Measurements from ENCODE around the gene DPP7.

The DPP7 gene

DNA sequence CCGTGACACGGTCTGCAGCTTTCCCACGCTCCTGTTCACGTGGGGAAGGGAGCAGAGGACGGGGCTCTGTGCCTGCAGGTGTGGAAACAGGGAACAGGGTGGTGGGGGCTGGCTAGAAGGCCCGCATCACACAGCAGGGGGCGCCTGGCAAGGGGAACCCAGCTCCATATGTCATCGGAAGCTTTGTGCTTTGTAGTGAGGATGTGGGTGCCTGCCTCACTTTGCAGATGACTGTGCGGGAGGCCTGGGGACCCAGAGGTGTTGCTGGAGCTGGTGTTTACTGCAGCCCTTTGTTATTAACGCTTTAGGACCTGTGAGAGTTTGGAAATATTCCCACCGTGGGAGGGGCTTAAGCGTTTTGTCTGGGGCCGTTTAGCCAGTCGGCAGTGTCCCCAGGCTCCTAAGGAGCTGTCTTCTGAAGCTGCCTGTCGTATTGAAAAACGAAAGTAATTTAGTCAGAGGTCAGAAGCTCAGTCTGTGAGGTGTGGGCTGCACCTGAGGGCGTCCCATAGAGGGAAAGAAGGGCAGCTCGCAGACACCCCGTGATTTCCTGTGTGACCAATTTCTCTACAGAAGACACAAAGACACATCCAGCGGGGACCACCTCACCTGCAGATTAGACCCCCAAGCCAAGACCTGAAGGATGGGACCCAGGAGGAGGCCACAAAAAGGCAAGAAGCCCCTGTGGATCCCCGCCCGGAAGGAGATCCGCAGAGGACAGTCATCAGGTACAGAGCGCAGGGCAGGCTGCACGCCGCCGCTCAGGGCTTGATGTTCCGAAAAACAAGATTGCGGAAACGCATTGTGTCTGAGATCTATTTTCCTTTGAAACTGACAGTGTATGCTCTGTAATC, 18.6 kb downstream of the DPP7 start:
- no peak overlapping the region for H3K4me3 ChIP-seq (replicated peaks in 1 of 2; ENCODE audit: low read depth in 2 of 2, low read length in 2 of 2)
- no peak for DNase-seq (ENCODE audit: low read depth in 2 of 2)
- TF ChIP-seq, protein P1, sequence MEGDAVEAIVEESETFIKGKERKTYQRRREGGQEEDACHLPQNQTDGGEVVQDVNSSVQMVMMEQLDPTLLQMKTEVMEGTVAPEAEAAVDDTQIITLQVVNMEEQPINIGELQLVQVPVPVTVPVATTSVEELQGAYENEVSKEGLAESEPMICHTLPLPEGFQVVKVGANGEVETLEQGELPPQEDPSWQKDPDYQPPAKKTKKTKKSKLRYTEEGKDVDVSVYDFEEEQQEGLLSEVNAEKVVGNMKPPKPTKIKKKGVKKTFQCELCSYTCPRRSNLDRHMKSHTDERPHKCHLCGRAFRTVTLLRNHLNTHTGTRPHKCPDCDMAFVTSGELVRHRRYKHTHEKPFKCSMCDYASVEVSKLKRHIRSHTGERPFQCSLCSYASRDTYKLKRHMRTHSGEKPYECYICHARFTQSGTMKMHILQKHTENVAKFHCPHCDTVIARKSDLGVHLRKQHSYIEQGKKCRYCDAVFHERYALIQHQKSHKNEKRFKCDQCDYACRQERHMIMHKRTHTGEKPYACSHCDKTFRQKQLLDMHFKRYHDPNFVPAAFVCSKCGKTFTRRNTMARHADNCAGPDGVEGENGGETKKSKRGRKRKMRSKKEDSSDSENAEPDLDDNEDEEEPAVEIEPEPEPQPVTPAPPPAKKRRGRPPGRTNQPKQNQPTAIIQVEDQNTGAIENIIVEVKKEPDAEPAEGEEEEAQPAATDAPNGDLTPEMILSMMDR (IDR thresholded peaks at IDR 0.05; ENCODE audit: low read depth, low read length), result no peak

DNA sequence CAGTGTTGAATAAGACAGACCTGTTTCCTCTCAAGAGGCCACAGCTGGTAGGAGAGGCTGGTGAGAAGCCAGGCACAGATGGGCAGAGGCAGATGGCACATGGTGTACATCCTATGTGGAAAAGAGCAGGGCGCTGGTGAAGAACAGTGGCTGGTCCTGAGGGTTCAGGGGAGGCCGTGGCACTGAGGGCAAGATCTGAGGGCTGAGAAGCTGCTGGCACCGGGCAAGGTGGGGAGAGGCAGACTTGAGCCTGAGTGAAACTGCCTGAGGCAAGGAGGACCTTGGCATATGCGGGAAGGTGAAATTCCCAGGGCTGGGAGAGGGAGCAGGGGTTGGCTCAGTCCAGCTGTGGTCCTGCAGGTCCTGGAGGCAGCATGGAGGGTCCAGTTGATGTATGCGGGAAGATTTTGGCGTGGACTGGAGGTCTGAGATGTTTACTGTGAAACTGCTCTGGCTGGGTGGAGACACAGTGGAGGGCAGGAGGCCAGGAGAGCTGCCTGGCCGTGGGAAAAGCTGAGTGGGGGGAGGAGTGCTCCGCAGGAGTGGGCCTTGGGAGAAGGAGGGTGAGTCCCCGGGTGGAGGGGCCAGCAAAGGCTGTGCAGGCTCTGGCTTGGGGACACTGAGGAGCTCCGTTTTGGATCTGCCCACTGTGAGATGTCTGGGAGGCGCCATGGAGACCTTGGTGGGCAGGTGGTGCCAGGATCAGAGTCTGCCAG, 25.1 kb downstream of the DPP7 start:
- DNase-seq (ENCODE audit: low read depth in 2 of 2), result no peak
- TF ChIP-seq, protein P1 (IDR thresholded peaks at IDR 0.05; ENCODE audit: low read depth, low read length), result no peak

DNA sequence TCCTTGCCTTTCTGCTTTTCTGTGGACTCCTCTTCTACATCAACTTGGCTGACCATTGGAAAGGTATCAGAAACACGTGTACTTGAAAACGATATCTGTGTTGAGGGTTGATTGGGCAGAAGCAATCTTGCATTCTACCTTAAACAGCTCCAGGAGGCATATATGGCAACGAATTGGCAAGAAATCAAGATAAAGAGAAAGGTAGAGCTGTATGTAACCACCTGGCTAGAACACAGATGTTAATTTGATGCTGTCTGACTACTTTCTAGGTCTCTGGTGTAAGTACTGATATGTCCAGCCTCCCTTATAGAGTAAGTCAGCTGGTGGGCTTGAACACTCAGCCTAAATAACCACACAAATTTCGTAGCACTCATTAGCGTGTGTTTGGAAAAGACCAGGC, 26.4 kb downstream of the DPP7 start:
- no peak overlapping the region for H3K4me3 ChIP-seq (replicated peaks in 1 of 2; ENCODE audit: low read depth in 2 of 2, low read length in 2 of 2)
- TF ChIP-seq, protein P1 (IDR thresholded peaks at IDR 0.05; ENCODE audit: low read depth, low read length), result no peak
- no peak for DNase-seq (ENCODE audit: low read depth in 2 of 2)

More for the DNA sequence above, 25.1 kb downstream of the DPP7 start:
- H3K4me3 ChIP-seq (replicated peaks in 1 of 2; ENCODE audit: low read depth in 2 of 2, low read length in 2 of 2), result no peak overlapping the region

DNA sequence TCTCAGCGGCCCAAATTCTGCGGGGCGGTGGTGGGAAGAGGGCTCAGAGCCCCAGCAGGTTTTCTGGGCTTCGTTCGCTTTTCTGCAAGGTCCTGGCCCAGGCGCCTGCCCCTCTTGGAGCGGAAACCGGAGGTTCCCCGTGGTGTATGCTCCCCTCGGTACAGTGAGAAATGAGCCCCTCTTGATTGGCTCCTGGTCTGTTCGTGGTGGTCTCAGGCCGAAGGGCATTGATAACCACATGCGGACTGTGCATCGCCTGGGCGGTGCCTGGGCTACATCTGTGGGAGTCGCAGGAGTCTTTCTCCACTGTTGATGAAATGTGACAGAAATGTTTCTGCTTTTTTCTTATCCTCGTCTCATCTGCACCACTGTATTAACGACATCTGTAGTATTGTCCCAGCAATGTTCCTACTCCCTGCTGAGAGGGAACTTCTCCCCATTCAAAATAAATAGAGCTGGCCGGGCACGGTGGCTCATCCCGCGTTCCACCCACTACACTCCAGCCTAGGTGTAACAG, 27.1 kb downstream of the DPP7 start:
- TF ChIP-seq, protein P1 (IDR thresholded peaks at IDR 0.05; ENCODE audit: low read depth, low read length), result no peak
- peak overlapping the region; percentile 75 to 87 for H3K4me3 ChIP-seq (replicated peaks in 1 of 2; ENCODE audit: low read depth in 2 of 2, low read length in 2 of 2)
- DNase-seq (ENCODE audit: low read depth in 2 of 2), result no peak

DNA sequence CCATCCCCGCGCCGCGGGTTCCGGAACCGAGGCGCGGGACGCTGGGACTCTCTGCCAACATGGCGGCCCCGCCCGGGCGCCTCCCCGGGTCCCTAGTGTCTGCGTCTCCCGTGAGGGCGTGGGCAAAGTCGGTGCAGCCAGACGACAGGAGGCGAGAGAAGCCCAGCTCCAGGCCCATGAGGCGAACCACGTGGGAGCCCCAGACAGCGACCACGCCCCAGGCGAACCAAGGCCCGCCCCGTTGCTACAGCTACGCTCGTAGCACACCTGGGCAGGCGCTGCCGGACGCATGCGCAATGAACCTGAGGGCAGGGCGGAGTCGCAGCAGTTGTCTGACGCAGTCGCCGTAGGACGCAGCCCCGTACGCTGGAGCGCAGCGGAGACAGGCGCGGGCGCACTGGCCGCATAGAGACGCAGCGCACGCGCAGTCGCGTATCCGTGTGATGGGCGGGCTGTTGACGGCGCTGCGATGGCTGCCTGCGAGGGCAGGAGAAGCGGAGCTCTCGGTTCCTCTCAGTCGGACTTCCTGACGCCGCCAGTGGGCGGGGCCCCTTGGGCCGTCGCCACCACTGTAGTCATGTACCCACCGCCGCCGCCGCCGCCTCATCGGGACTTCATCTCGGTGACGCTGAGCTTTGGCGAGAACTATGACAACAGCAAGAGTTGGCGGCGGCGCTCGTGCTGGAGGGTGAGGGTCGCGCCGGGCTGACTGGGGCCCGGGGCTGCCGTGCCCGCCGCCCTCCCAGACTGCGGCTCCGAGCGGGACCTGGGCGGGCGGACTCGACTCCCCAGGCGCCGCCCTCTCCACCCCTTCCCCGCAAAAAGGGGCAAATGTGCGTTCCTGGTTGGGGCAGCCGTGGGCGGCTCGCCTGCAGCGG, 27.8 kb downstream of the DPP7 start, which contains the start of gene MAN1B1:
Gene MAN1B1, plus strand, starts transcription at position 455 of the 878 bp plus-strand sequence. Its CDS starts 15 bp downstream, at position 470.
- TF ChIP-seq, protein P1 (IDR thresholded peaks at IDR 0.05; ENCODE audit: low read depth, low read length), result no peak
- H3K4me3 ChIP-seq (replicated peaks in 1 of 2; ENCODE audit: low read depth in 2 of 2, low read length in 2 of 2), result peak within 1 kb of the TSS; percentile 75 to 87
- peak; percentile 99 for DNase-seq (ENCODE audit: low read depth in 2 of 2)

DNA sequence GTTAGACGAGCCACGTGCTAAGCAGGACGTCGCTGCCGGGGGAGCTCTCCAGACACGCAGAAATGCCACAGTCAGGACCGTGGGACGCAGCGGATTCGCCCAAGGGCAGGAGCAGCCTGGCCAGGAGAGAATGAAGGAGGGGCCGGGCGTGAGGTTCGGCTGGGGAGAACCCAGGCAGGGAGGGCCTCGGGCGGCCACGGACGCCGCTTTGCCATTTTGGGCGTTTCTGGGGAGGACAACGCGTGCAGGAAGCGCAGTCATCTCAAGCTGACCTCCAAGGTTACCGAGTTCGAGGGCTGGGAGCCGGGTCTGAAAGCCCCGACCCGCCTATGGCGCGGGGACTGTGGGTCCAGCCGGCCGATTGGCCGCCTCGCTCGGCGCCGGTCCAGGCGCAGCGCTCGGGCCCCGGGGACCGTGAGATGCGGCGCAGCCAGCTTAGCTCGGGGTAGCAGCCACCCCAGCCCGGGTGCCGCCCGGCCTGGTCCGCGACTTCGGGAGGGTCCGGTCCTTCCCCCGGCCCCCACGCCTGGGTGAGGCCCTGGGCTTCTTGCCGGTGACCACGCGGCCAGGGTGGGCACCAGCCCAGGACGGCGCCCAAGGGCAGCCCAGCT, 28.5 kb downstream of the DPP7 start:
- H3K4me3 ChIP-seq (replicated peaks in 1 of 2; ENCODE audit: low read depth in 2 of 2, low read length in 2 of 2), result peak overlapping the region; percentile 75 to 87
- TF ChIP-seq, protein P1 (IDR thresholded peaks at IDR 0.05; ENCODE audit: low read depth, low read length), result no peak
- DNase-seq (ENCODE audit: low read depth in 2 of 2), result peak; percentile 41 to 44

All from cardiac fibroblast (primary cell).